Activated naive CD4-positive, alpha-beta T cell (primary cell): ENCODE data around the gene PHAF1.

Experiments
- DNase-seq, 4 experiments: peaks; one replicate each; lab custom pipeline; 2025; lab: John Stamatoyannopoulos, UW

Gene PHAF1

GRCh38 chr16:67109407-67110135 is at the start of gene PHAF1:
Gene PHAF1 (plus strand): TSS chr16:67109941. CDS start chr16:67110176, 235 bp downstream.
- DNase-seq = peak; percentile 88 to 97 (median 92)

GRCh38 chr16:67063008-67063407 is 46.7 kb upstream of the PHAF1 start:
- DNase-seq = no peak

GRCh38 chr16:67068212-67068753 is 41.5 kb upstream of the PHAF1 start:
- DNase-seq = no peak

- no peak for DNase-seq
Measured at GRCh38 chr16:67071476-67072048, 38.2 kb upstream of the PHAF1 start.

GRCh38 chr16:67075331-67075730 is 34.4 kb upstream of the PHAF1 start:
- DNase-seq = no peak

GRCh38 chr16:67077871-67078270 is 31.9 kb upstream of the PHAF1 start:
- DNase-seq = no peak

GRCh38 chr16:67082100-67082499 is 27.6 kb upstream of the PHAF1 start:
- DNase-seq = no peak

GRCh38 chr16:67082891-67083290 is 26.9 kb upstream of the PHAF1 start:
- DNase-seq = no peak

- no peak for DNase-seq
Measured at GRCh38 chr16:67084345-67085028, 25.3 kb upstream of the PHAF1 start.

GRCh38 chr16:67086822-67087221 is 22.9 kb upstream of the PHAF1 start:
- no peak for DNase-seq

GRCh38 chr16:67087291-67087690 is 22.4 kb upstream of the PHAF1 start:
- DNase-seq = no peak

GRCh38 chr16:67087803-67088202 is 21.9 kb upstream of the PHAF1 start:
- no peak for DNase-seq

GRCh38 chr16:67088551-67088950 is 21.2 kb upstream of the PHAF1 start:
- no peak for DNase-seq

GRCh38 chr16:67089101-67089500 is 20.6 kb upstream of the PHAF1 start:
- DNase-seq = no peak

- no peak for DNase-seq
Measured at GRCh38 chr16:67091906-67092566, 17.7 kb upstream of the PHAF1 start.

GRCh38 chr16:67093098-67093726 is 16.5 kb upstream of the PHAF1 start:
- no peak for DNase-seq

GRCh38 chr16:67098599-67098998 is 11.1 kb upstream of the PHAF1 start:
- DNase-seq = no peak

GRCh38 chr16:67100569-67101310 is 9.0 kb upstream of the PHAF1 start:
- no peak for DNase-seq

- DNase-seq = no peak
Measured at GRCh38 chr16:67101311-67102082, 8.2 kb upstream of the PHAF1 start.

- DNase-seq = no peak
Measured at GRCh38 chr16:67104061-67104460, 5.7 kb upstream of the PHAF1 start.
